ENCODE measurements around the gene TEX52. TPM values are rescaled to one million over a fixed set of nuclear protein-coding genes. Genes with fewer than 3 reads are reported as not detected.
A peak's percentile ranks its signal among the peaks of the same experiment; 100 is the strongest.

Gene TEX52
- total and polyA plus RNA-seq, 9 donors: not detected

DNA sequence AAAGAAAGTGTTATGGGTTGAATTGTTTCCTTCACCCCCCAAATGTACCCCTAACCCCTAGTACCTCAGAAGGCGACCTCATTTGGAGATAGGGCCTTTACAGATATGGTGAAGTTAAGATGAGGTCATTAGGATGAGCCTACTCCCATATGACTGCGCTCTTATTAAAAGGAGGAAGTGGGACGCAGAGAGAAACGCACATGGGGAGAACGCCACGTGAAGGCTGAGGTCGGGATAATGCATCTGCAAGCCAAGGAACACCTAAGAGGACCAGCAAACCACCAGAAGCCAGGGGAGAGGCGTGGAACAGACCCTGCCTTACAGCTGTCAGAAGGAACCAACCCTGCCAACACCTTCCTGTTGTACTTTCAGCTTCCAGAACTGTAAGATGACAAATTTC lies 20.3 kb downstream of the TEX52 start:
- Histone ChIP-seq H3K4me1 (ENCODE audit: insufficient read depth) (peaks cover 10% of the 10 kb centered on the region), H3K4me3 (no peak overlapping the region), H3K27ac (no peak overlapping the region), H3K27me3 (no peaks in the 10 kb centered on the region), H3K36me3 (no peaks in the 10 kb centered on the region), H3K9me3 (no peaks in the 10 kb centered on the region)
- TF ChIP-seq, protein P1, sequence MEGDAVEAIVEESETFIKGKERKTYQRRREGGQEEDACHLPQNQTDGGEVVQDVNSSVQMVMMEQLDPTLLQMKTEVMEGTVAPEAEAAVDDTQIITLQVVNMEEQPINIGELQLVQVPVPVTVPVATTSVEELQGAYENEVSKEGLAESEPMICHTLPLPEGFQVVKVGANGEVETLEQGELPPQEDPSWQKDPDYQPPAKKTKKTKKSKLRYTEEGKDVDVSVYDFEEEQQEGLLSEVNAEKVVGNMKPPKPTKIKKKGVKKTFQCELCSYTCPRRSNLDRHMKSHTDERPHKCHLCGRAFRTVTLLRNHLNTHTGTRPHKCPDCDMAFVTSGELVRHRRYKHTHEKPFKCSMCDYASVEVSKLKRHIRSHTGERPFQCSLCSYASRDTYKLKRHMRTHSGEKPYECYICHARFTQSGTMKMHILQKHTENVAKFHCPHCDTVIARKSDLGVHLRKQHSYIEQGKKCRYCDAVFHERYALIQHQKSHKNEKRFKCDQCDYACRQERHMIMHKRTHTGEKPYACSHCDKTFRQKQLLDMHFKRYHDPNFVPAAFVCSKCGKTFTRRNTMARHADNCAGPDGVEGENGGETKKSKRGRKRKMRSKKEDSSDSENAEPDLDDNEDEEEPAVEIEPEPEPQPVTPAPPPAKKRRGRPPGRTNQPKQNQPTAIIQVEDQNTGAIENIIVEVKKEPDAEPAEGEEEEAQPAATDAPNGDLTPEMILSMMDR (IDR thresholded peaks at IDR 0.05): no peak
- TF ChIP-seq EP300 (IDR thresholded peaks at IDR 0.05): no peak
- no peak for TF ChIP-seq POLR2A (IDR thresholded peaks at IDR 0.05)
- WGBS, 3 donors: 83 to 94% (median 90%) methylated on average over 8 of the region's 8 CpGs
- intact Hi-C loops (cut with DNase I): loop anchor here in 1 of 4 donors (10.0 kb wide), 1 partner anchor 48 kb away; no protein-coding TSS in a partner anchor
- no peak for DNase-seq

DNA sequence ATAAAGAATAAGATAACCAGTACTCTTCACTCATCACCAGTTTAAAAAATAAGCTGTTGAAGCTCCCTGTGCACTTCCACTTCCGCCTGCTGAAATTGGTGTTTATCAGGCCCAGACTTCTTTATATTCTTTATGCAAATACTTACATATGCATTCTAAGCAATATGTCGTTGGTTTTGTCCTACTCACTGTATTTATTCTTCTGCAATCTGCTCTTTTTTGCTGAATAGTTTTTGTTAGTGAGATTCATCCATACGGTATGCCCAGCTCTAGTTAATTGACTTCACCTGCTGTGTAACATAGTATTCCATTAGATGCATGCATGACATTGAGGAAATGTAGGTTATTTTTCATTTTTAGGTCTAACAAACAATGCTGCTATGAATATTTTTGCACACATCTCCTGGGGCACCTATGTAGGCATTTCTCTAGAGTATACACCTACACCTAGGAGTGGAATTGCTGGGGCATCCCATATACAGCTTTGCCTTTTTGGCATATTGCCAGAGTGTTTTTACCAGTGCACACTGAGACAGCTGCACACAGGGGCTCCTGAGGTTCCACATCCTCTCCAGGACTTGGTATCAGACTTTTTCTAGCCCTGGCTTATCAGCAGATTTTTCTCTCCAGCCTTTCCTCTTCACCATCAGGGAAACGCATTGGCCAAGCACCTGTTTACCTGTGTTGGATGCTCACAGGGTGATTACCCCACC lies 21.0 kb downstream of the TEX52 start:
- Histone ChIP-seq H3K4me3 (no peak overlapping the region), H3K36me3 (no peaks in the 10 kb centered on the region), H3K27ac (no peak overlapping the region), H3K27me3 (no peaks in the 10 kb centered on the region), H3K9me3 (no peaks in the 10 kb centered on the region), H3K4me1 (ENCODE audit: insufficient read depth) (peaks cover 10% of the 10 kb centered on the region)
- no peak for DNase-seq
- intact Hi-C loops (cut with DNase I): loop anchor here in 1 of 4 donors (10.0 kb wide), 1 partner anchor 49 kb away; no protein-coding TSS in a partner anchor
- TF ChIP-seq EP300 (IDR thresholded peaks at IDR 0.05) (no peak), POLR2A (IDR thresholded peaks at IDR 0.05) (no peak)
- TF ChIP-seq, protein P1 (IDR thresholded peaks at IDR 0.05): no peak
- 39 to 54% (median 51%) methylated on average over 4 of the region's 4 CpGs for WGBS, 3 donors

DNA sequence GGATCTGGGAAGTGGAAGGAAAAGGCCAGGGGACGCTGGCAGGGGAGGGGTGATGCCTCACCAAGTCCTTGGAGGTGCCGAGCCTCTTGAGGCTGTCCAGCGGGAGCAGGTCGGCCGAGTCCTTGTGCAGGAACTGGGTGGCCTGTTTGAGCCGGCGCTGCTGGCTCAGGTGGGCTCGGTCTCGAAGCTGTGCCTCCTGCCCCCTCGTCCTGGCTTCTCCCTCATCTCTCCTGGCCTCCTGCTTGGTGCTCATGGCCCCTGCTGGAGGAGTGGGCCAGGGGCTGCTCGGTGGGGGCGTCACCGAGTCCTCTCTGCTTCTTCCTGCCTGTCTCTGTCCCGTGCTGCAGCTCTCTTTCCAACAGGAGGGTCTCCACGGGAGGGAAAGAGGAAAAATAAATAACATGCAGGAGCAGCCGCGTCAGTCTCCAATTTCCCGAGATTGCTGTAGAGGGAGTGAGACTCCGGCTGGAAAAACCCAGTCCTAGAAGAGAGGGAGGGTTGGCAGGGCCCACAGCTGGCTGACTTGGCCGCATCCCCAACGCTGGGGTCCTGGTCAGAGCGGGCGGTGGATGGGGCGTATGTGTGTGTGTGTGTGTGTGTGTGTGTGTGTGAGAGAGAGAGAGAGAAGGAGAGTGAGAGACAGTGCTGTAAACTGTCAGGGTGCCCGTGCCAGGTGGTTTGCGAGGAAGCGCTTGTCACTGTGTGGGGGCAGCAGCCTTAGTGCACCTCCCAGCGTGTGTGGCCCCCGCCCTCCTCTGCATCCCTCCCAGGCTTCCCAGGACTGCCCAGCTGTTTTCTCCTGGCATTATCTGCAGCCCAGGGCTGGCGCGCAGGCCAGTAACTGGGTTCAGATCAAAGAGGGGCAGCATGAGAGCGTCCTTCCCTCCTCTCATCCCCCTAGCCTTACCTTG lies 22.0 kb downstream of the TEX52 start, which contains the start of gene NRIP2:
Gene NRIP2 (minus strand): TSS at position 455 of the 911 bp plus-strand sequence. CDS start 52 bp downstream, at position 403.
- TF ChIP-seq EP300 (IDR thresholded peaks at IDR 0.05): no peak
- TF ChIP-seq, protein P1 (IDR thresholded peaks at IDR 0.05): peak in 1 of 3 donors; percentile 17
- Histone ChIP-seq H3K4me3 (peak within 1 kb of the TSS; percentile 27), H3K27ac (peak within 1 kb of the TSS; percentile 60 to 61), H3K9me3 (no peaks in the 10 kb centered on the region), H3K27me3 (no peaks in the 10 kb centered on the region), H3K36me3 (no peaks in the 10 kb centered on the region), H3K4me1 (ENCODE audit: insufficient read depth) (peaks cover 10% of the 10 kb centered on the region)
- DNase-seq: peak; percentile 72 to 86 (median 86)
- 3 to 6% (median 3%) methylated on average over 32 of the region's 32 CpGs for WGBS, 3 donors
- intact Hi-C loops (cut with DNase I): loop anchor here in 1 of 4 donors (10.0 kb wide), 1 partner anchor 50 kb away; no protein-coding TSS in a partner anchor

DNA sequence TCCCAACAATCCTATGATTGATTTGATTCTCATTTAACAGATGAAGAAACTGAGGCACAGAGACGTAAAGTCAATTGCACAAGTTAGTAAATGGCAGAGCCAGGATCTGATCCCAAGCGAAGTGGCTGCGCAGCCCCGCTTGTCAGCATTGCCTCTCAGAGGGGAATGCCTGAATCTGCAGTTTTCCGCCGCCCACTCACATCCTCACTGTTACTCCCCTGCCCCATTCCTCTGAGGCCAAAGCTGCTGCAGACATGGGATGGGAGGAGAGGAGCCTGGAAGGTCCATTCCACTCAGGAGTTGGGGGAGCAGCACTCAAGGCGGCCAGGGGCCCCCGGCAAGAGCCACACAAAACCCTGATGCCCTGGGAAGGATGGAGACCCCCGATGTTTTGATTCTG lies 23.0 kb downstream of the TEX52 start:
- H3K9me3 ChIP-seq: no peaks in the 10 kb centered on the region
- TF ChIP-seq, protein P1 (IDR thresholded peaks at IDR 0.05): no peak
- peak in 1 of 5 donors; percentile 52 for DNase-seq
- H3K4me3 ChIP-seq: no peak overlapping the region
- peaks cover 10% of the 10 kb centered on the region for H3K4me1 ChIP-seq (ENCODE audit: insufficient read depth)
- intact Hi-C loops (cut with DNase I): loop anchor here in 1 of 4 donors (10.0 kb wide), 1 partner anchor 51 kb away; no protein-coding TSS in a partner anchor
- WGBS, 3 donors: 9 to 21% (median 18%) methylated on average over 9 of the region's 9 CpGs
- peak overlapping the region; percentile 60 to 61 for H3K27ac ChIP-seq
- no peaks in the 10 kb centered on the region for H3K27me3 ChIP-seq
- H3K36me3 ChIP-seq: no peaks in the 10 kb centered on the region

All from ovary (tissue), 9 donors.